ENCODE measurements around the gene ANO1.

GRCh38 chr11:70107191-70107590 lies 29.1 kb downstream of the ANO1 start:
- TF ChIP-seq GATA2 (IDR thresholded peaks at IDR 0.05; ENCODE audit: low read depth, low read length) = no peak
- no peak for TF ChIP-seq GATA3 (IDR thresholded peaks at IDR 0.05; ENCODE audit: low read depth, low read length)

Data from SH-SY5Y (cell line).